HL-60 (cell line): Measurements from ENCODE around the gene THSD7A.

Experiments used
- GABPA ChIP-seq: IDR thresholded peaks from 2 replicates; pipeline ENCODE4 v1.6.1; 2012; ENCODE audit warnings: low read depth
- POLR2AphosphoS5 ChIP-seq: IDR thresholded peaks from 2 replicates; pipeline ENCODE4 v1.6.1; 2012; ENCODE audit warnings: low read depth
- TF ChIP-seq, protein P1 (sequence below): IDR thresholded peaks from one replicate; pipeline ENCODE4 v1.5.1; 2011; ENCODE audit warnings: low read length, control low read depth, inconsistent platforms; ENCODE audit not compliant: insufficient read depth
- TF ChIP-seq, protein P2 (sequence below): IDR thresholded peaks from 2 replicates; pipeline ENCODE4 v1.6.1; 2012; ENCODE audit warnings: low read depth; ENCODE audit not compliant: insufficient replicate concordance

DNA sequence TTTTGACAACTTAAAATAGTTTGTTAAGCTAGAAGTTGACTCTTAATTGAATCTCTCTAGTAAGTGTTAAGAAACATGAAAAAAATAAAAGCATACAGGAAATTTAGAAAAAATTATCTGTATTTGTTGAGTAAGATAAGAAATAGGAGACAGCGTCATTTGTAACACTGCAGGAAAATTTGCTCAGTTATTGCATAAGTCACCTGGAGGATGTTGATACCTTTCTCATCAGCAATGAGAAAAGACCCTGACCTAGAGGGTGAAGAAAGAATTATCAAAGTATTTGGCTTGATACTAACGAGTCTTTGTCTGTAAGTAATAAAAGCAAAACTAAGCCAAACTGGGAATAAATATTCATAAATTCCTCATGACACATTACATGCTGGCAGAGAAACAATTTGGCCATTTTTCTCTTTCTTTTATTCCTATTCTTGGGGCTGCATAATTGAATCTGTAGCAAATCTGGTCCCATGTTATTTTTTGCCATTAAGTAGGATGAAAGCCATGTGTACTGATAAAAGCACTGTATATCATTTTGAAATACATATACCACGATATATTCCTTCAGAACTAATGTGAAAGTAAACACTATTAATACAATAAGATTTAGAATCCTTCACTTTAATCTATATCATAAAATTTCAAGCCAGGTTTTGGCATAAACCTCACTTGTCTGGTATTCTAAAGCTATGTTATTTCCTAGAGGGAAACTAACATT is 362.8 kb downstream of the THSD7A start:
- TF ChIP-seq, protein P1, sequence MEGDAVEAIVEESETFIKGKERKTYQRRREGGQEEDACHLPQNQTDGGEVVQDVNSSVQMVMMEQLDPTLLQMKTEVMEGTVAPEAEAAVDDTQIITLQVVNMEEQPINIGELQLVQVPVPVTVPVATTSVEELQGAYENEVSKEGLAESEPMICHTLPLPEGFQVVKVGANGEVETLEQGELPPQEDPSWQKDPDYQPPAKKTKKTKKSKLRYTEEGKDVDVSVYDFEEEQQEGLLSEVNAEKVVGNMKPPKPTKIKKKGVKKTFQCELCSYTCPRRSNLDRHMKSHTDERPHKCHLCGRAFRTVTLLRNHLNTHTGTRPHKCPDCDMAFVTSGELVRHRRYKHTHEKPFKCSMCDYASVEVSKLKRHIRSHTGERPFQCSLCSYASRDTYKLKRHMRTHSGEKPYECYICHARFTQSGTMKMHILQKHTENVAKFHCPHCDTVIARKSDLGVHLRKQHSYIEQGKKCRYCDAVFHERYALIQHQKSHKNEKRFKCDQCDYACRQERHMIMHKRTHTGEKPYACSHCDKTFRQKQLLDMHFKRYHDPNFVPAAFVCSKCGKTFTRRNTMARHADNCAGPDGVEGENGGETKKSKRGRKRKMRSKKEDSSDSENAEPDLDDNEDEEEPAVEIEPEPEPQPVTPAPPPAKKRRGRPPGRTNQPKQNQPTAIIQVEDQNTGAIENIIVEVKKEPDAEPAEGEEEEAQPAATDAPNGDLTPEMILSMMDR = no peak
- no peak for TF ChIP-seq POLR2AphosphoS5
- TF ChIP-seq, protein P2, sequence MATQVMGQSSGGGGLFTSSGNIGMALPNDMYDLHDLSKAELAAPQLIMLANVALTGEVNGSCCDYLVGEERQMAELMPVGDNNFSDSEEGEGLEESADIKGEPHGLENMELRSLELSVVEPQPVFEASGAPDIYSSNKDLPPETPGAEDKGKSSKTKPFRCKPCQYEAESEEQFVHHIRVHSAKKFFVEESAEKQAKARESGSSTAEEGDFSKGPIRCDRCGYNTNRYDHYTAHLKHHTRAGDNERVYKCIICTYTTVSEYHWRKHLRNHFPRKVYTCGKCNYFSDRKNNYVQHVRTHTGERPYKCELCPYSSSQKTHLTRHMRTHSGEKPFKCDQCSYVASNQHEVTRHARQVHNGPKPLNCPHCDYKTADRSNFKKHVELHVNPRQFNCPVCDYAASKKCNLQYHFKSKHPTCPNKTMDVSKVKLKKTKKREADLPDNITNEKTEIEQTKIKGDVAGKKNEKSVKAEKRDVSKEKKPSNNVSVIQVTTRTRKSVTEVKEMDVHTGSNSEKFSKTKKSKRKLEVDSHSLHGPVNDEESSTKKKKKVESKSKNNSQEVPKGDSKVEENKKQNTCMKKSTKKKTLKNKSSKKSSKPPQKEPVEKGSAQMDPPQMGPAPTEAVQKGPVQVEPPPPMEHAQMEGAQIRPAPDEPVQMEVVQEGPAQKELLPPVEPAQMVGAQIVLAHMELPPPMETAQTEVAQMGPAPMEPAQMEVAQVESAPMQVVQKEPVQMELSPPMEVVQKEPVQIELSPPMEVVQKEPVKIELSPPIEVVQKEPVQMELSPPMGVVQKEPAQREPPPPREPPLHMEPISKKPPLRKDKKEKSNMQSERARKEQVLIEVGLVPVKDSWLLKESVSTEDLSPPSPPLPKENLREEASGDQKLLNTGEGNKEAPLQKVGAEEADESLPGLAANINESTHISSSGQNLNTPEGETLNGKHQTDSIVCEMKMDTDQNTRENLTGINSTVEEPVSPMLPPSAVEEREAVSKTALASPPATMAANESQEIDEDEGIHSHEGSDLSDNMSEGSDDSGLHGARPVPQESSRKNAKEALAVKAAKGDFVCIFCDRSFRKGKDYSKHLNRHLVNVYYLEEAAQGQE = no peak
- no peak for TF ChIP-seq GABPA
